A673 (cell line): ENCODE measurements around the gene INHBA. TPM values are rescaled to one million over a fixed set of nuclear protein-coding genes. Genes with fewer than 3 reads are reported as not detected.

Source experiments
- BruUV-seq: library from RNA; stranded (reverse); fragments of 400-500 nt; replicated peaks from 2 replicates; lab custom pipeline; 2021; lab: Mats Ljungman, UMichigan
- CTCF ChIA-PET: fragments of 300-600 bp; sonication (Branson Sonifier 250); formaldehyde crosslinking; loops from one replicate; lab custom pipeline; 2022; ENCODE audit warnings: antibody characterized with exemption; lab: Charles Lee
- POLR2A ChIA-PET: fragments of 300-600 bp; sonication (Branson Sonifier 250); formaldehyde crosslinking; loops from one replicate; lab custom pipeline; 2022; ENCODE audit warnings: antibody characterized with exemption; ENCODE audit not compliant: low non-redundant PET; lab: Charles Lee
- DNase-seq: peaks from one replicate; pipeline ENCODE4 v3.0.0-alpha.2; 2015; ENCODE audit warnings: low spot score
- H3K27ac ChIP-seq: fragments of 200-600 bp; sonication (generic); 2 replicates; pipeline ENCODE4 v1.5.1; 2016; ENCODE audit warnings: mixed run types, low read depth, mild to moderate bottlenecking, mixed read lengths, antibody characterized with exemption, low read length; ENCODE audit not compliant: poor library complexity, severe bottlenecking
- H3K27me3 ChIP-seq: fragments of 200-600 bp; sonication (generic); replicated peaks from 2 replicates; pipeline ENCODE4 v1.6.1; 2017; ENCODE audit warnings: mixed run types, low read depth, mild to moderate bottlenecking, mixed read lengths, antibody characterized with exemption, low read length; ENCODE audit not compliant: insufficient read depth, poor library complexity
- H3K36me3 ChIP-seq: fragments of 200-600 bp; sonication (generic); 2 replicates; pipeline ENCODE4 v1.6.1; 2016; ENCODE audit warnings: mixed run types, mild to moderate bottlenecking, mixed read lengths, antibody characterized with exemption, low read length; ENCODE audit not compliant: insufficient read depth, poor library complexity, severe bottlenecking
- H3K4me1 ChIP-seq: fragments of 200-600 bp; sonication (generic); 2 replicates; pipeline ENCODE4 v1.6.1; 2017; ENCODE audit warnings: mixed run types, mild to moderate bottlenecking, mixed read lengths, antibody characterized with exemption, low read length; ENCODE audit not compliant: insufficient read depth, poor library complexity, severe bottlenecking
- H3K4me3 ChIP-seq: fragments of 200-600 bp; sonication (generic); 2 replicates; pipeline ENCODE4 v1.5.1; 2016; ENCODE audit warnings: low read depth, mixed run types, mild to moderate bottlenecking, mixed read lengths, low read length; ENCODE audit not compliant: poor library complexity, severe bottlenecking
- H3K9me3 ChIP-seq: fragments of 200-600 bp; sonication (generic); 2 replicates; pipeline ENCODE4 v1.6.1; 2016; ENCODE audit warnings: mixed run types, low read depth, mild to moderate bottlenecking, mixed read lengths, antibody characterized with exemption, low read length; ENCODE audit not compliant: poor library complexity, severe bottlenecking
- CTCF ChIP-seq: fragments of 300-800, 200-600 bp; sonication (generic); conservative IDR thresholded peaks from 2 replicates; pipeline ENCODE4 v1.5.1; 2017; ENCODE audit warnings: low read depth, mild to moderate bottlenecking, antibody characterized with exemption, low read length, moderate library complexity, mixed read lengths
- EZH2 ChIP-seq: fragments of 200-600 bp; sonication (generic); IDR thresholded peaks from 2 replicates; pipeline ENCODE4 v1.6.1; 2017; ENCODE audit warnings: borderline replicate concordance, low read depth, mild to moderate bottlenecking, mixed read lengths, antibody characterized with exemption, low read length; ENCODE audit not compliant: poor library complexity, severe bottlenecking
- intact Hi-C: fragments of 100-400 bp; cut with micrococcal nuclease; formaldehyde crosslinking; loops from one replicate; pipeline ENCODE4 v1.10.0; 2022; ENCODE audit not compliant: unreplicated experiment
- total RNA-seq: library from RNA; stranded (reverse); gene quantifications from 2 replicates; pipeline ENCODE4 v1.2.3, GENCODE V29; 2021

Gene INHBA
- total RNA-seq, 1 experiment from 2014 or later, result 1.7 TPM

GRCh38 chr7:41735206-41735605 is 32.3 kb upstream of the INHBA start:
- BruUV-seq, result no TSS peak
- CTCF ChIA-PET, result no interaction called here

GRCh38 chr7:41732843-41733306 is 30.0 kb upstream of the INHBA start:
- DNase-seq, result no peak
- ChIA-PET CTCF (interaction anchor here (1.3 kb wide), 1 partner anchor 1501 kb away, joined by 5 read pairs; no protein-coding TSS in a partner anchor), POLR2A (no interaction called here)
- no peaks in the 10 kb centered on the region for H3K27me3 ChIP-seq
- no peaks in the 10 kb centered on the region for H3K9me3 ChIP-seq
- no peaks in the 10 kb centered on the region for H3K36me3 ChIP-seq
- no peaks in the 10 kb centered on the region for H3K4me1 ChIP-seq
- intact Hi-C loops, result no loop called here
- no TSS peak for BruUV-seq
- no peak overlapping the region for H3K4me3 ChIP-seq
- no peak overlapping the region for H3K27ac ChIP-seq
- TF ChIP-seq EZH2 (no peak), CTCF (no peak)

More at GRCh38 chr7:41735206-41735605, 32.3 kb upstream of the INHBA start:
- H3K4me3 ChIP-seq, result no peak overlapping the region
- H3K36me3 ChIP-seq, result no peaks in the 10 kb centered on the region
- H3K27me3 ChIP-seq, result no peaks in the 10 kb centered on the region
- H3K9me3 ChIP-seq, result no peaks in the 10 kb centered on the region
- intact Hi-C loops, result no loop called here
- H3K4me1 ChIP-seq, result no peaks in the 10 kb centered on the region
- TF ChIP-seq EZH2, result no peak
- no peak for DNase-seq
- POLR2A ChIA-PET, result no interaction called here
- H3K27ac ChIP-seq, result no peak overlapping the region

- no peak for DNase-seq
- ChIA-PET CTCF (interaction anchor here (0.6 to 1.3 kb wide), 2 partner anchors 684 to 1500 kb away, joined by 3 to 5 read pairs; no protein-coding TSS in a partner anchor), POLR2A (no interaction called here)
- Histone ChIP-seq H3K4me1 (no peaks in the 10 kb centered on the region), H3K27me3 (no peaks in the 10 kb centered on the region), H3K36me3 (no peaks in the 10 kb centered on the region), H3K27ac (no peak overlapping the region), H3K4me3 (no peak overlapping the region), H3K9me3 (no peaks in the 10 kb centered on the region)
- intact Hi-C loops, result no loop called here
- TF ChIP-seq EZH2 (no peak), CTCF (no peak)
- BruUV-seq, result no TSS peak
These were observed 29.5 kb upstream of the INHBA start for GRCh38 chr7:41732436-41732785.
